HFF-Myc (cell line): ENCODE measurements around the gene DIDO1.

Experiments used
- DNase-seq: peaks from one replicate; pipeline ENCODE4 v3.0.0-alpha.2; 2011; ENCODE audit warnings: low read depth; ENCODE audit errors: extremely low read depth
- H3K4me3 ChIP-seq: replicated peaks from 2 replicates; pipeline ENCODE4 v1.5.1; 2011; ENCODE audit warnings: low read depth, mild to moderate bottlenecking, control low read depth, low read length
- TF ChIP-seq, protein P1 (sequence below): IDR thresholded peaks from 2 replicates; pipeline ENCODE4 v1.5.1; 2012; ENCODE audit warnings: mild to moderate bottlenecking, low read depth, low read length, control low read depth; ENCODE audit errors: missing control alignments

Gene DIDO1

DNA sequence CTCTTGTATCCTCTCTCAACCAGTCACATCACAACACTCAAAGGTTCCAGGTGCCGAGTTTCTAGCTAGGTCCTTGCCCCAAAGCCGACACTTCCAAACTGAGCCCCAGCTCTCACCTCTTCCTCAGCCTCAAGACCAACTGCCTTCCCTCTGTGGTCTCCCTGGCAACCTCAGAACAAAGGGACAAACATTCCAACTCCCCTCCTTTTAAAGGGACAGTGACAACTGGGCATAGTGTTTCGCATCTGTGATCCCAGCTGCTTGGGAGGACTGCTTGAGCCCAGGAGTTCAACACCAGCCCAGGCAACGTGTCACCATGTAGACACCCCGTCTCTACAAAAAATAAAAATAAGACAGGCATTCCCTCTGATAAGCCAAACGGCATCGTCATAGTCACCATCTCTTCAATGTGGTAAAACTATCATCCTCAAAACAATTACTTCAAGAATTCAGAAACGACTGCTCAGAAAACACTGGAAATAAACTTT, 11.3 kb downstream of the DIDO1 start:
- H3K4me3 ChIP-seq: no peak overlapping the region
- TF ChIP-seq, protein P1, sequence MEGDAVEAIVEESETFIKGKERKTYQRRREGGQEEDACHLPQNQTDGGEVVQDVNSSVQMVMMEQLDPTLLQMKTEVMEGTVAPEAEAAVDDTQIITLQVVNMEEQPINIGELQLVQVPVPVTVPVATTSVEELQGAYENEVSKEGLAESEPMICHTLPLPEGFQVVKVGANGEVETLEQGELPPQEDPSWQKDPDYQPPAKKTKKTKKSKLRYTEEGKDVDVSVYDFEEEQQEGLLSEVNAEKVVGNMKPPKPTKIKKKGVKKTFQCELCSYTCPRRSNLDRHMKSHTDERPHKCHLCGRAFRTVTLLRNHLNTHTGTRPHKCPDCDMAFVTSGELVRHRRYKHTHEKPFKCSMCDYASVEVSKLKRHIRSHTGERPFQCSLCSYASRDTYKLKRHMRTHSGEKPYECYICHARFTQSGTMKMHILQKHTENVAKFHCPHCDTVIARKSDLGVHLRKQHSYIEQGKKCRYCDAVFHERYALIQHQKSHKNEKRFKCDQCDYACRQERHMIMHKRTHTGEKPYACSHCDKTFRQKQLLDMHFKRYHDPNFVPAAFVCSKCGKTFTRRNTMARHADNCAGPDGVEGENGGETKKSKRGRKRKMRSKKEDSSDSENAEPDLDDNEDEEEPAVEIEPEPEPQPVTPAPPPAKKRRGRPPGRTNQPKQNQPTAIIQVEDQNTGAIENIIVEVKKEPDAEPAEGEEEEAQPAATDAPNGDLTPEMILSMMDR: no peak

DNA sequence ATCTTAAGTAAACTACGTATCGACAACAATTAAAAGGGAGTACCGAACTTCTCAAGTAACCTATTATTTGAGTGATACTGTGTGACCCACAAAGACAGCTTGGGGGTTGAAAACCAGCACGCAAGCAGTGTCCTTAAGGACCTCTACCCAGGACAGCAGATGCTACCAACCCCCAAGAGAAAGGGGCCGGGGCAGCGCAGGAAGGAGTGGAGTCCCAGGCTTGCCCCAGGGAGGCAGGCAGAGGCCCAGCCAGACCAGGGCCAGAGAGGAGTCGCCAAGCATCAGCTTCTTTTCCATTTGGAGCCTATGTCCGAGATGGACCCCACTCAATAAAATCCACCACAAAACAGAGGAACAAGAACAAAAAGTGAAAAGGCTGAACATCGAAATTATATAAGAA, 11.9 kb downstream of the DIDO1 start:
- DNase-seq: no peak
- no peak overlapping the region for H3K4me3 ChIP-seq
- TF ChIP-seq, protein P1: no peak

More for the DNA sequence above, 11.3 kb downstream of the DIDO1 start:
- DNase-seq: no peak

DNA sequence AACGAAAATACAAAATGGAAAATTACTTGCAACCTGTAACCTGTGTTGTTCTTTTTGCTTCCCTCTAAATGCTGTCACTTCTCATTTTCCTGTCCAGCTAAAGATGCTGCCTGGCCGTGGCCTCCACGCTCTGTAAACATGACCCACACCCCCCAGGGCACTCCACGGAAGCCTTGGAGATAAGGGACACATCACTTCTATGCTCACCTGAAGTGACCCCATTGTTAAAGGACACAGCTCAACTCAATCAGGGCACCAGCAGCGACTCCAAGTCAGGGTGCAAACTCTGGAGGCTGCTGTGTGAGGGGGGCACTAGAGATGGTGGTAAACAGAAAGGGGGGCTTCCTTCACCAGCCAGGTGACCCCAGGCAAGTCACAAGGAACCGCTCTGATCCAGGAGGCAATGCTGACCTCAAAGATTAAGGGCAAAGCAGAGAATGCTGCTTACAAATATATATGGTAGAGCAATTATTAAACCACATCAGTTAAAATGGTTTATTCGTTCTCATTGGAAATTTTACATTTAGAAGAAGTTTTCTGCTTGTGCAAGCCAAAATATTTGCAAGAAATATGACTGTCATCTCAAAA, 13.2 kb downstream of the DIDO1 start:
- TF ChIP-seq, protein P1: no peak
- no peak for DNase-seq
- no peak overlapping the region for H3K4me3 ChIP-seq

DNA sequence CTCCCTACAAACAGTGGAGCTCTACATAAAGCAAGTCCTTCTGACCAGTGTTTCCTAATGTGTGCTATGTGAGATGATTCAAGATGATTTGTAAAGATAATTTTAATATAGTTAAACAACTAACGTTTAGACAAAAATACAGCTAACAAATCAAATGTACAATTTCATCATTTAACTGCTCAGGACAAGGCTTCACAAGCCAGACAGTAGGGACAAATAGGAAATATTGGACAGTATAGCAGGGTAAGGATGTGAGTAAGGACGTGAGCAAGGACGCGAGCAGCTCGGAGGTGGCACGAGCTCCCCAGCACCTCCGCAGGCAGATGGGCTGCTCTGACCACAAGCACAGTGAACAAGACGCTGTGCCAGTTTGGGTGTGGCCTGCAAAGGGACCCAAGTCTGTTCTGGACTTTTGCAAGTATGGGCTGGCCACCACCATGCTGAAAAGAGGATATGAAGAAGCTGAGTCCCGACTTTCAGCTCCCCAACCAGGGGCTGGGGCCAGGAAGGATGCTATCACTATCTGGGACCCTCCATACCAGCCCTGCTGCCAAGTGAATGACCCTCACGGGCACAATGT, 14.5 kb downstream of the DIDO1 start:
- DNase-seq: no peak
- no peak overlapping the region for H3K4me3 ChIP-seq
- TF ChIP-seq, protein P1: no peak

DNA sequence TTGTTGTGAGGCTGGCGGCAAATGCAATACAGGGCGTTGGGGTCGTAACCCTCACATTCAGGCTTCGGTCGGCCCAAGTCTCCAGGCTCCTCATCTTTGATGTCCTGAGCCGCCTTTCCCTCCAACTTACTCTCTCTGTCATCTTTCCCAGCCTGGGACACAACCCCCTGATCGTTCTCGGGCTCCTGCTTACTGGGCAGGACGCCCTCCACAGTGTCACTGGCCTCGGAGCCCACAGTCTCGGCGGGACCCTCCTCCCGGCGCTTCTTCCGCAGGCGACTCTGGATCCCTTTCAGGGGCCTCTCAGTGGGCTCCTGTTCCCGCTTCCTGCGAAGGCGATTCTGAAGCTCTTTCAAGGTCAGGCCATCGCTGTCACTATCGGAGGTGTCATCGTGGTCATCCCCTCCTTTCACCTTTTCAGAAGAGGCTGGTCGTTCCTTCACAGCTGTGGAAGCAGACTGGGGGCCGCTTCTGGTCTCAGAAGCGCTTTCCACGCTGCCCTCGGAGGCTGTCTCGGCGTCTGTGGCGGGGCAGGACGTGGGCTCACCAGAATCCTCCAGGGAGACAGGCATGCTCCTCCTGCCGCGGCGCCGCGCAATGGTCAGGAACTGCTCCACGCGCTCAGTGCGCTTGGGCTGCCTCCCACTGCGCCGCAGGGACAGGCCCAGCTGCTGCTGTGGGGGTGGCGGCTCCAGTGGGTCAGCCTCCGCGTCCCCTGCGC, 15.4 kb downstream of the DIDO1 start:
- DNase-seq: no peak
- H3K4me3 ChIP-seq: no peak overlapping the region
- TF ChIP-seq, protein P1: no peak

DNA sequence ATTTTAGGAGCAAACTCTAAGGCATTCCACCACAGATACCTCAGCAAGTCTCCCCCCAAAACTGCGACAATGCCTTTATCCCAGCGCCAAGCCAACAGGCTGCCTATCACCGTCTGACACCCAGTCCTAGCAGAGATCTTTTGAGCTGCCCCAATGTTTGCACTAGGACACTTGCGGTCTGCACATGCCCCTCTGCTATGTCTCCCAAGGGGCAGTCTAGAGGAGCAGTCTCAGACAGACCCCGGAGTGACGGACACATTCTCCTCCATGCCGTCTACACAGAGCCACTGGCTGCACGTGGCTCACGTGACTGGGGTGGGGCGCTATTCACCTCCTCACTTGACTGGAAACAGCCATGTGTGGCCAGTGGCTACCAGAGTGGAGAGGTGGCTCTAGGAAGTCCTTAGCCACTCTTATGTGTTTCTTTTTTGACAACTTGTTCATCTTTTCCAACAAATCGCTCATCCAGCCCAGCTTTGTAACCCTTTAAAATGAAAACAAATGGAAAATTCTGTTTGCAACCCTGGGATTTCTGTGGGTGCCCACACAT, 16.0 kb downstream of the DIDO1 start:
- no peak overlapping the region for H3K4me3 ChIP-seq
- TF ChIP-seq, protein P1: no peak

More for the DNA sequence above, 16.0 kb downstream of the DIDO1 start:
- DNase-seq: no peak
